Sigmoid colon (tissue), 4 donors: ENCODE measurements around the gene DHPS.

Experiments used
- CTCF ChIP-seq, 4 experiments: fragments of 450-650 bp in 3 of 4; fragments of 200-600 bp in 1 of 4; IDR thresholded peaks; one replicate each; pipeline ENCODE4 v1.5.1; 2016 to 2019; ENCODE audit warnings: antibody characterized with exemption in 4 of 4, mild to moderate bottlenecking in 3 of 4, moderate library complexity in 2 of 4
- EP300 ChIP-seq, 4 donors: sonication (generic); formaldehyde crosslinking; IDR thresholded peaks; one replicate each; pipeline ENCODE4 v1.6.1; 2017; ENCODE audit warnings: antibody characterized with exemption in 4 of 4
- POLR2A ChIP-seq, 2 donors: fragments of 450-650 bp; IDR thresholded peaks; one replicate each; pipeline ENCODE4 v1.6.1; 2016; ENCODE audit warnings: antibody characterized with exemption in 2 of 2, mild to moderate bottlenecking in 2 of 2, moderate library complexity in 2 of 2
- POLR2AphosphoS5 ChIP-seq, 4 donors: sonication (generic); formaldehyde crosslinking; IDR thresholded peaks; one replicate each; pipeline ENCODE4 v1.6.1; 2017; ENCODE audit warnings: antibody characterized with exemption in 4 of 4

GRCh38 chr19:12646551-12646950 is 35.1 kb downstream of the DHPS start:
- TF ChIP-seq CTCF (IDR thresholded peaks at IDR 0.05) (no peak), POLR2AphosphoS5 (IDR thresholded peaks at IDR 0.05) (no peak), POLR2A (IDR thresholded peaks at IDR 0.05) (no peak), EP300 (IDR thresholded peaks at IDR 0.05) (no peak)
